H1 (cell line): ENCODE measurements around the gene HSD17B2. TPM values are rescaled to one million over a fixed set of nuclear protein-coding genes. Genes with fewer than 3 reads are reported as not detected.

Source experiments
- CTCF ChIA-PET: fragments of 300-600 bp; sonication (Branson Sonifier 250); formaldehyde crosslinking; loops from one replicate; lab custom pipeline; 2021; ENCODE audit not compliant: partially characterized antibody; lab: Charles Lee
- POLR2A ChIA-PET: fragments of 300-600 bp; sonication (Branson Sonifier 250); formaldehyde crosslinking; loops from one replicate; lab custom pipeline; 2021; ENCODE audit warnings: inconsistent platforms; ENCODE audit not compliant: partially characterized antibody; lab: Charles Lee
- DNase-seq, 2 experiments: peaks; one replicate each; pipeline versions ENCODE4 v3.0.0 to v3.0.0-alpha.2; 2010 to 2022; ENCODE audit warnings: low spot score in 2 of 2, low read depth in 1 of 2, mixed read lengths in 1 of 2
- FAIRE-seq: peaks from 2 replicates; lab custom pipeline; 2011; peaks lifted over from hg19 to GRCh38; lab: Jason Lieb, UNC
- H2AFZ ChIP-seq: 2 replicates; pipeline ENCODE4 v1.8.1; 2012; ENCODE audit warnings: low read length, inconsistent platforms
- H2AK5ac ChIP-seq: 2 replicates; pipeline ENCODE4 v1.6.1; 2013; ENCODE audit warnings: low read depth, low read length
- H2BK120ac ChIP-seq: replicated peaks from 2 replicates; pipeline ENCODE3; 2013; ENCODE audit warnings: low read depth, low read length, inconsistent platforms
- H2BK12ac ChIP-seq: 2 replicates; pipeline ENCODE4 v1.6.1; 2013; ENCODE audit warnings: low read depth, low read length
- H2BK15ac ChIP-seq: 2 replicates; pipeline ENCODE4 v1.6.1; 2013; ENCODE audit warnings: low read length
- H2BK20ac ChIP-seq: 2 replicates; pipeline ENCODE4 v1.6.1; 2013; ENCODE audit warnings: low read length
- H2BK5ac ChIP-seq: 2 replicates; pipeline ENCODE4 v1.6.1; 2013; ENCODE audit warnings: low read depth, low read length
- H3K14ac ChIP-seq: 2 replicates; pipeline ENCODE4 v1.6.1; 2013; ENCODE audit warnings: inconsistent platforms; ENCODE audit not compliant: insufficient read length
- H3K18ac ChIP-seq: 2 replicates; pipeline ENCODE4 v1.6.1; 2013; ENCODE audit warnings: low read length; ENCODE audit errors: extremely low read depth
- H3K23ac ChIP-seq: 2 replicates; pipeline ENCODE4 v1.6.1; 2013; ENCODE audit warnings: inconsistent platforms; ENCODE audit not compliant: insufficient read length
- H3K23me2 ChIP-seq: 2 replicates; pipeline ENCODE4 v1.6.1; 2013; ENCODE audit warnings: low read depth, low read length
- H3K27ac ChIP-seq: 2 replicates; pipeline ENCODE4 v1.6.1; 2011; ENCODE audit warnings: low read depth, low read length, inconsistent platforms
- H3K27me3 ChIP-seq, 4 experiments: replicated peaks in 1 of 4; 1 replicate in 1 of 4; 2 replicates in 3 of 4; pipeline versions ENCODE4 v1.6.1 to v1.8.1; 2011 to 2013; ENCODE audit warnings: low read length in 3 of 4, mild to moderate bottlenecking in 3 of 4, inconsistent platforms in 2 of 4, mixed read lengths in 2 of 4, moderate library complexity in 1 of 4; ENCODE audit not compliant: control insufficient read depth in 3 of 4, insufficient read depth in 3 of 4; ENCODE audit errors: extremely low read depth in 1 of 4
- H3K36me3 ChIP-seq, 4 experiments: 2 replicates each; pipeline versions ENCODE4 v1.6.1 to v1.8.1; 2011 to 2013; ENCODE audit warnings: mild to moderate bottlenecking in 4 of 4, low read length in 3 of 4, moderate library complexity in 2 of 4, control low read depth in 1 of 4, inconsistent platforms in 1 of 4; ENCODE audit not compliant: insufficient read depth in 4 of 4, control insufficient read depth in 2 of 4
- H3K4ac ChIP-seq: replicated peaks from 2 replicates; pipeline ENCODE3; 2013; ENCODE audit warnings: low read length, low read depth, mixed read lengths, inconsistent platforms; ENCODE audit not compliant: insufficient read length
- H3K4me1 ChIP-seq, 4 experiments: replicated peaks in 1 of 4; 1 replicate in 1 of 4; 2 replicates in 3 of 4; pipeline versions ENCODE4 v1.6.1 to v1.8.1; 2011 to 2013; ENCODE audit warnings: low read length in 3 of 4, inconsistent platforms in 2 of 4, mixed read lengths in 1 of 4; ENCODE audit not compliant: insufficient read depth in 4 of 4, control insufficient read depth in 3 of 4
- H3K4me2 ChIP-seq, 2 experiments: 2 replicates each; pipeline versions ENCODE4 v1.6.1 to v1.8.1; 2011 to 2013; ENCODE audit warnings: low read depth in 2 of 2, low read length in 2 of 2, control low read depth in 1 of 2, inconsistent platforms in 1 of 2, mild to moderate bottlenecking in 1 of 2; ENCODE audit not compliant: insufficient read depth in 1 of 2
- H3K4me3 ChIP-seq, 4 experiments: fragments of 200-600, 300-600 bp in 1 of 4; sonication (generic), shearing (Covaris generic), sonication (Bioruptor Twin) in 1 of 4; 2 replicates each; pipeline versions ENCODE4 v1.5.1 to v1.8.1; 2011 to 2016; ENCODE audit warnings: low read length in 4 of 4, low read depth in 3 of 4, control low read depth in 2 of 4, inconsistent platforms in 2 of 4, mild to moderate bottlenecking in 2 of 4, mixed read lengths in 1 of 4, moderate library complexity in 1 of 4; ENCODE audit not compliant: insufficient read depth in 2 of 4; ENCODE audit errors: extremely low read depth in 1 of 4
- H3K56ac ChIP-seq: replicated peaks from 2 replicates; pipeline ENCODE3; 2013; ENCODE audit warnings: low read depth, mild to moderate bottlenecking, mixed read lengths, low read length, inconsistent platforms; ENCODE audit not compliant: insufficient read length
- H3K79me1 ChIP-seq: 2 replicates; pipeline ENCODE4 v1.6.1; 2013; ENCODE audit warnings: low read depth, low read length, control low read depth
- H3K79me2 ChIP-seq, 2 experiments: 2 replicates each; pipeline versions ENCODE4 v1.6.1 to v1.8.1; 2012 to 2013; ENCODE audit warnings: low read length in 2 of 2, mild to moderate bottlenecking in 2 of 2, inconsistent platforms in 1 of 2; ENCODE audit not compliant: insufficient read depth in 2 of 2, control insufficient read depth in 1 of 2
- H3K9ac ChIP-seq, 4 experiments: replicated peaks in 1 of 4; 1 replicate in 1 of 4; 2 replicates in 3 of 4; pipeline versions ENCODE4 v1.6.1 to v1.8.1; 2011 to 2013; ENCODE audit warnings: low read depth in 3 of 4, low read length in 3 of 4, control low read depth in 2 of 4, mild to moderate bottlenecking in 2 of 4, moderate library complexity in 2 of 4, inconsistent platforms in 1 of 4; ENCODE audit errors: extremely low read depth in 1 of 4
- H3K9me3 ChIP-seq, 2 experiments: 2 replicates each; pipeline versions ENCODE4 v1.6.1 to v1.8.1; 2012 to 2013; ENCODE audit warnings: mild to moderate bottlenecking in 2 of 2, moderate library complexity in 2 of 2, control low read depth in 1 of 2, inconsistent platforms in 1 of 2, low read depth in 1 of 2, low read length in 1 of 2, mixed read lengths in 1 of 2; ENCODE audit not compliant: insufficient read depth in 2 of 2
- H4K20me1 ChIP-seq, 2 experiments: replicated peaks in 1 of 2; 2 replicates each; pipeline versions ENCODE3 to v1.8.1; 2011 to 2013; ENCODE audit warnings: inconsistent platforms in 2 of 2, low read length in 2 of 2, mild to moderate bottlenecking in 1 of 2; ENCODE audit not compliant: insufficient read depth in 2 of 2, control insufficient read depth in 1 of 2
- H4K5ac ChIP-seq: 2 replicates; pipeline ENCODE4 v1.6.1; 2013; ENCODE audit warnings: low read length, low read depth, mixed read lengths, inconsistent platforms; ENCODE audit not compliant: insufficient read length
- H4K8ac ChIP-seq: 2 replicates; pipeline ENCODE4 v1.8.0; 2013; ENCODE audit warnings: mild to moderate bottlenecking, moderate library complexity, low read length, inconsistent platforms; ENCODE audit not compliant: insufficient read depth; ENCODE audit errors: extremely low read depth
- H4K91ac ChIP-seq: replicated peaks from 2 replicates; pipeline ENCODE3; 2013; ENCODE audit warnings: low read length, mixed read lengths, inconsistent platforms; ENCODE audit not compliant: insufficient read length
- EGR1 ChIP-seq: IDR thresholded peaks from 2 replicates; pipeline ENCODE4 v1.6.1; 2011; ENCODE audit warnings: low read depth, low read length, borderline replicate concordance
- EZH2 ChIP-seq: fragments of 200-600 bp; sonication (generic); IDR thresholded peaks from 2 replicates; pipeline ENCODE4 v1.7.1; 2012; ENCODE audit warnings: low read depth, mild to moderate bottlenecking, moderate library complexity, low read length, inconsistent platforms; ENCODE audit not compliant: severe bottlenecking
- KDM5A ChIP-seq: fragments of 200-600 bp; IDR thresholded peaks from 2 replicates; pipeline ENCODE4 v1.7.1; 2012; ENCODE audit warnings: mild to moderate bottlenecking, low read length, inconsistent platforms, mixed read lengths
- MAFK ChIP-seq: IDR thresholded peaks from 2 replicates; pipeline ENCODE4 v1.6.1; 2012; ENCODE audit warnings: low read depth, mild to moderate bottlenecking, improper control_type of control experiment, low read length
- TCF12 ChIP-seq: IDR thresholded peaks from 2 replicates; pipeline ENCODE4 v1.6.1; 2011; ENCODE audit warnings: low read depth, mild to moderate bottlenecking, low read length
- TEAD4 ChIP-seq: IDR thresholded peaks from 2 replicates; pipeline ENCODE4 v1.6.1; 2012; ENCODE audit warnings: low read depth, low read length, inconsistent platforms, mixed read lengths
- ZNF274 ChIP-seq: IDR thresholded peaks from 2 replicates; pipeline ENCODE4 v1.7.0; 2012; ENCODE audit warnings: low read length, borderline replicate concordance; ENCODE audit errors: extremely low read depth
- WGBS, 2 experiments: shearing (Covaris generic) in 1 of 2; methylation state at CpG; one replicate each; pipeline versions ENCODE4 v1.1.6 to v1.1.7; 2013 to 2015; ENCODE audit warnings: low lambda C conversion rate in 2 of 2, mixed read lengths in 2 of 2, inconsistent platforms in 1 of 2, low coverage in 1 of 2, missing lambda C conversion rate in 1 of 2; ENCODE audit not compliant: insufficient replicate concordance in 2 of 2, insufficient coverage in 1 of 2, insufficient read length in 1 of 2; ENCODE audit errors: extremely low coverage in 1 of 2, missing lambda C conversion rate in 1 of 2; 5-methylcytosine and 5-hydroxymethylcytosine counted together
- polyA plus RNA-seq, 7 experiments: library from polyadenylated mRNA; depleted of rRNA in 3 of 7; stranded (reverse) in 5 of 7; unstranded in 2 of 7; fragments of >200 nt in 5 of 7; fragments of 200-250 nt in 2 of 7; gene quantifications; 1 replicate in 5 of 7; 2 replicates in 1 of 7; 4 replicates in 1 of 7; pipeline versions ENCODE4 v1.2.1 to v1.2.3, GENCODE V29; 2011 to 2013; ENCODE audit warnings: missing spikeins in 2 of 7, mixed read lengths in 2 of 7
- total RNA-seq: library from RNA; stranded (reverse); fragmentation: NEBNext Ultra II Directional; extraction: Animal tissue kit (Norgen Biotek cat#: 25700); gene quantifications from 2 replicates; pipeline ENCODE4 v1.2.1, GENCODE V29; 2021

The HSD17B2 gene
- total and polyA plus RNA-seq, 2 of the 8 experiments (the other 6 are each of a cell fraction or from before 2014, with no cell fraction given) = not detected

- WGBS, 2 experiments = 97% methylated on average over 4 of the region's 4 CpGs; no CpG with 5 or more reads in 1 of the 2 experiments
- ChIA-PET CTCF (interaction anchor here (1.1 to 3.5 kb wide), 2 partner anchors 10 to 155 kb away, joined by 3 to 28 read pairs; no protein-coding TSS in a partner anchor), POLR2A (interaction anchor here (1.3 kb wide), 1 partner anchor 9 kb away, joined by 3 read pairs; no protein-coding TSS in a partner anchor)
- no peaks in the 10 kb centered on the region for H3K79me2 ChIP-seq
- no peak overlapping the region for H4K8ac ChIP-seq
- H4K20me1 ChIP-seq = no peaks in the 10 kb centered on the region
- no peaks in the 10 kb centered on the region for H3K79me1 ChIP-seq
- no peak overlapping the region for H2BK15ac ChIP-seq
- H3K14ac ChIP-seq = no peak overlapping the region
- no peaks in the 10 kb centered on the region for H3K36me3 ChIP-seq
- DNase-seq = no peak
- H2BK12ac ChIP-seq = no peak overlapping the region
- H2AK5ac ChIP-seq = no peak overlapping the region
- no peak overlapping the region for H2BK5ac ChIP-seq
- H3K4me2 ChIP-seq = no peak overlapping the region
- no peak overlapping the region for H3K27ac ChIP-seq
- H4K91ac ChIP-seq = no peak overlapping the region
- H3K9me3 ChIP-seq = no peaks in the 10 kb centered on the region
- H3K56ac ChIP-seq = no peak overlapping the region
- no peaks in the 10 kb centered on the region; the same call in 1 of the 2 replicates for H3K23me2 ChIP-seq
- TF ChIP-seq TEAD4 (no peak), ZNF274 (no peak), MAFK (no peak), KDM5A (no peak), TCF12 (no peak), EGR1 (no peak), EZH2 (no peak)
- TF ChIP-seq, all 59 proteins: peak for 0
- Histone ChIP-seq H4K5ac (no peak overlapping the region), H3K4me3 (no peak overlapping the region), H3K27me3 (no peaks in the 10 kb centered on the region), H2AFZ (no peak overlapping the region), H3K4me1 (no peaks in the 10 kb centered on the region), H3K4ac (no peak overlapping the region), H3K23ac (no peak overlapping the region), H2BK20ac (no peak overlapping the region), H3K9ac (no peak overlapping the region), H2BK120ac (no peak overlapping the region), H3K18ac (no peak overlapping the region)
- FAIRE-seq = no peak
Measured at GRCh38 chr16:82050909-82051357, 15.9 kb downstream of the HSD17B2 start.
